Measurements from ENCODE around the gene MZB1.
"Not testable (repeated sequence)": the region's sequence is repeated elsewhere in the genome, so short reads cannot be mapped to it uniquely, and the experiment has no call there.

MZB1 gene

GRCh38 chr5:139363937-139364336 is 25.8 kb downstream of the MZB1 start:
- ChIA-PET CTCF (interaction anchor here (1.0 to 1.1 kb wide), 2 partner anchors 10 to 57 kb away, joined by 3 read pairs; no protein-coding TSS in a partner anchor), POLR2A (interaction anchor here (0.6 kb wide), 1 partner anchor 91 kb away, joined by 4 read pairs; no protein-coding TSS in a partner anchor)
- TF ChIP-seq, protein P1, sequence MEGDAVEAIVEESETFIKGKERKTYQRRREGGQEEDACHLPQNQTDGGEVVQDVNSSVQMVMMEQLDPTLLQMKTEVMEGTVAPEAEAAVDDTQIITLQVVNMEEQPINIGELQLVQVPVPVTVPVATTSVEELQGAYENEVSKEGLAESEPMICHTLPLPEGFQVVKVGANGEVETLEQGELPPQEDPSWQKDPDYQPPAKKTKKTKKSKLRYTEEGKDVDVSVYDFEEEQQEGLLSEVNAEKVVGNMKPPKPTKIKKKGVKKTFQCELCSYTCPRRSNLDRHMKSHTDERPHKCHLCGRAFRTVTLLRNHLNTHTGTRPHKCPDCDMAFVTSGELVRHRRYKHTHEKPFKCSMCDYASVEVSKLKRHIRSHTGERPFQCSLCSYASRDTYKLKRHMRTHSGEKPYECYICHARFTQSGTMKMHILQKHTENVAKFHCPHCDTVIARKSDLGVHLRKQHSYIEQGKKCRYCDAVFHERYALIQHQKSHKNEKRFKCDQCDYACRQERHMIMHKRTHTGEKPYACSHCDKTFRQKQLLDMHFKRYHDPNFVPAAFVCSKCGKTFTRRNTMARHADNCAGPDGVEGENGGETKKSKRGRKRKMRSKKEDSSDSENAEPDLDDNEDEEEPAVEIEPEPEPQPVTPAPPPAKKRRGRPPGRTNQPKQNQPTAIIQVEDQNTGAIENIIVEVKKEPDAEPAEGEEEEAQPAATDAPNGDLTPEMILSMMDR (IDR thresholded peaks at IDR 0.05; ENCODE audit: control extremely low read depth, extremely low read depth, low read depth, missing control alignments), result no peak
- no peak for DNase-seq (ENCODE audit: extremely low spot score)

DNA sequence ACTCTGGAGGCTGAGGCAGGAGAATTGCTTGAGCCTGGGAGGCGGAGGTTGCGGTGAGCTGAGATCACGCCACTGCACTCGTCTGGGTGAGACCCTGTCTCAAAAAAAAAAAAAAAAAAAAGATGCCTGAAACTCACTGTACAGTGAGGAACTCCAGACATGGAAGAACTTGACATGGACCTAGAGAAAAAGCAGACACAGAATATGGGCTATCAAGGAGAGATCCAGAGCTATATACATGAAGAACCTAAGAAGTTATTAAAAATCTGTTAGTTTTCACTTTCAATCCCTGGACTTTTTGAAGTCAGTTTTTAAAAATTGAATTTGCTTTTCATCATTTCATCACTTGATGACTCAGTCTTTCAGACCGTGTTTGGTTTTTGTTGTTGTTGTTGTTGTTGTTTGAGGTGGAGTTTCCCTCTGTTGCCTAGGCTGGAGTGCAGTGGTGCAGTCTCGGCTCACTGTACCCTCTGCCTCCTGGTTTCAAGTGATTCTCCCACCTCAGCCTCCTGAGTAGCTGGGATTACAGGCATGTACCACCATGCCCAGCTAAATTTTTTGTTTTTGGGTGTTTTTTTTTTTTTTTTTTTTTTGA is 27.8 kb downstream of the MZB1 start:
- TF ChIP-seq, protein P1 (IDR thresholded peaks at IDR 0.05; ENCODE audit: control extremely low read depth, extremely low read depth, low read depth, missing control alignments), result no peak
- POLR2A ChIA-PET, result interaction anchor here (0.7 kb wide), 1 partner anchor 17 kb away, joined by 8 read pairs; no protein-coding TSS in a partner anchor
- no peak for DNase-seq (ENCODE audit: extremely low spot score)
- CTCF ChIA-PET, result interaction anchor here (0.6 to 1.7 kb wide), 6 partner anchors 9 to 610 kb away, joined by 3 to 8 read pairs (median 4); no protein-coding TSS in a partner anchor

GRCh38 chr5:139360384-139360783 is 29.3 kb downstream of the MZB1 start:
- no peak for DNase-seq (ENCODE audit: extremely low spot score)
- ChIA-PET CTCF (interaction anchor here (0.7 to 1.7 kb wide), 3 partner anchors 9 to 19 kb away, joined by 3 to 4 read pairs (median 4); partner anchors contain the start of gene PAIP2), POLR2A (no interaction called here)
- TF ChIP-seq, protein P1 (IDR thresholded peaks at IDR 0.05; ENCODE audit: control extremely low read depth, extremely low read depth, low read depth, missing control alignments), result no peak

DNA sequence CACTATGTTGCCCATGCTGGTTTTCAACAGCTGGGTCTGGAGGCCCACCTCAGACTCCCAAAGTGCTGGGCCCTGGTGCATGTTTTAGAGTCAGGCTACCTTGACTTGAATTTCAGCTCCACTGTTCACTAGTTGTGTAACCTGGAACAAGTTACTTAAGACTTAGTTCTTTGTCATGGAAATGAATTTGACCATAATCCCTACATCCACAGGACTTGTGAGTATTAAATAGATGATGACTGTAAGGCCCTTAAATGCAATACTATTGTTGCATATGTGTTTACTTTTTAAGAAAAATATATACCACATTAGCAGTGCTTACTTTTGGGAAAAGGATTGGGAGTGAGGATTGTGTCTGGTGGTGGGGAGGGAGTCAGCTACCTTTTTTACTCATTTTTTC is 31.6 kb downstream of the MZB1 start:
- ChIA-PET CTCF (interaction anchor here (1.0 to 2.1 kb wide), 4 partner anchors 8 to 16 kb away, joined by 3 to 8 read pairs (median 4); partner anchors contain the start of gene PAIP2), POLR2A (interaction anchor here (0.5 to 1.1 kb wide), 2 partner anchors 11 to 54 kb away, joined by 3 to 5 read pairs; no protein-coding TSS in a partner anchor)
- TF ChIP-seq, protein P1 (IDR thresholded peaks at IDR 0.05; ENCODE audit: control extremely low read depth, extremely low read depth, low read depth, missing control alignments), result no peak
- no peak for DNase-seq (ENCODE audit: extremely low spot score)

- ChIA-PET POLR2A (interaction anchor here (1.0 kb wide), 1 partner anchor 9 kb away, joined by 3 read pairs; no protein-coding TSS in a partner anchor), CTCF (interaction anchor here (1.2 kb wide), 1 partner anchor 36 kb away, joined by 3 read pairs; no protein-coding TSS in a partner anchor)
- not testable (repeated sequence) for DNase-seq (ENCODE audit: extremely low spot score)
Measured at GRCh38 chr5:139355900-139356299, 33.8 kb downstream of the MZB1 start.

- TF ChIP-seq, protein P1 (IDR thresholded peaks at IDR 0.05; ENCODE audit: control extremely low read depth, extremely low read depth, low read depth, missing control alignments), result no peak
- no peak for DNase-seq (ENCODE audit: extremely low spot score)
- ChIA-PET POLR2A (interaction anchor here (1.7 kb wide), 1 partner anchor 12 kb away, joined by 3 read pairs; the partner anchor contains the start of gene PAIP2), CTCF (interaction anchor here (1.0 to 1.4 kb wide), 2 partner anchors 10 to 12 kb away, joined by 4 read pairs; partner anchors contain the start of gene PAIP2)
Measured at GRCh38 chr5:139354186-139354585, 35.5 kb downstream of the MZB1 start.

- CTCF ChIA-PET, result interaction anchor here (1.2 kb wide), 1 partner anchor 13 kb away, joined by 3 read pairs; no protein-coding TSS in a partner anchor
- DNase-seq (ENCODE audit: extremely low spot score); POLR2A ChIA-PET: not testable (repeated sequence)
Measured at GRCh38 chr5:139347863-139348262, 41.9 kb downstream of the MZB1 start.

- ChIA-PET POLR2A (interaction anchor here (0.7 kb wide), 1 partner anchor 798 kb away, joined by 3 read pairs; no protein-coding TSS in a partner anchor), CTCF (interaction anchor here (1.1 to 1.3 kb wide), 2 partner anchors 20 to 25 kb away, joined by 3 to 4 read pairs; no protein-coding TSS in a partner anchor)
Measured at GRCh38 chr5:139345442-139345841, 44.3 kb downstream of the MZB1 start.

More at GRCh38 chr5:139345442-139345841, 44.3 kb downstream of the MZB1 start:
- not testable (repeated sequence) for DNase-seq (ENCODE audit: extremely low spot score)
